AG09309 (cell line): ENCODE measurements around the gene UQCC5.

Source experiments
- DNase-seq: peaks from one replicate; pipeline ENCODE4 v3.0.0-alpha.2; 2010; ENCODE audit warnings: low read depth
- H3K4me3 ChIP-seq: 2 replicates; pipeline ENCODE4 v1.5.1; 2011; ENCODE audit warnings: mild to moderate bottlenecking, low read depth, low read length, moderate library complexity; ENCODE audit not compliant: control insufficient read depth
- TF ChIP-seq, protein P1 (sequence below): IDR thresholded peaks from 2 replicates; pipeline ENCODE4 v1.5.1; 2011; ENCODE audit warnings: mild to moderate bottlenecking, low read depth, low read length, inconsistent platforms; ENCODE audit not compliant: insufficient read depth, control insufficient read depth; ENCODE audit errors: missing control alignments

UQCC5 gene

DNA sequence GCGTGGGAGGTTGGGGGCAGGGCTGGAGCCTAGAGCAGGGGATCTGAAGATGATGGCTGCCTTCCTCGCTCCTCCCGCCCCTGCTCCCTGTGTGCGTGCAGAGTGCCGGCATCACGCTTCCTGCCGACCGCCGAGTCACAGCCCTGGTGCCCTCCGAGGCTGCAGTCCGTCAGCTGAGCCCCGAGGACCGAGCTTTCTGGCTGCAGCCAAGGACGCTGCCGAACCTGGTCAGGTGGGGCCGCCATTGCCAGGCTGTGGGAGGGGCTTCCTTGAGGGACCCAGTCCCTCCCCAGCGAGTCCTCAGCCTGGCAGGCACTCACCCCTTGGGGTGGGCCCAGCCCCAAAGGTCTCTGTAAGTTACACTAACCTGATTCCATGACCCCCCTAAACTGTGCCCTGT is 23.7 kb upstream of the UQCC5 start:
- DNase-seq, result no peak
- H3K4me3 ChIP-seq, result no peak overlapping the region
- TF ChIP-seq, protein P1, sequence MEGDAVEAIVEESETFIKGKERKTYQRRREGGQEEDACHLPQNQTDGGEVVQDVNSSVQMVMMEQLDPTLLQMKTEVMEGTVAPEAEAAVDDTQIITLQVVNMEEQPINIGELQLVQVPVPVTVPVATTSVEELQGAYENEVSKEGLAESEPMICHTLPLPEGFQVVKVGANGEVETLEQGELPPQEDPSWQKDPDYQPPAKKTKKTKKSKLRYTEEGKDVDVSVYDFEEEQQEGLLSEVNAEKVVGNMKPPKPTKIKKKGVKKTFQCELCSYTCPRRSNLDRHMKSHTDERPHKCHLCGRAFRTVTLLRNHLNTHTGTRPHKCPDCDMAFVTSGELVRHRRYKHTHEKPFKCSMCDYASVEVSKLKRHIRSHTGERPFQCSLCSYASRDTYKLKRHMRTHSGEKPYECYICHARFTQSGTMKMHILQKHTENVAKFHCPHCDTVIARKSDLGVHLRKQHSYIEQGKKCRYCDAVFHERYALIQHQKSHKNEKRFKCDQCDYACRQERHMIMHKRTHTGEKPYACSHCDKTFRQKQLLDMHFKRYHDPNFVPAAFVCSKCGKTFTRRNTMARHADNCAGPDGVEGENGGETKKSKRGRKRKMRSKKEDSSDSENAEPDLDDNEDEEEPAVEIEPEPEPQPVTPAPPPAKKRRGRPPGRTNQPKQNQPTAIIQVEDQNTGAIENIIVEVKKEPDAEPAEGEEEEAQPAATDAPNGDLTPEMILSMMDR, result no peak

DNA sequence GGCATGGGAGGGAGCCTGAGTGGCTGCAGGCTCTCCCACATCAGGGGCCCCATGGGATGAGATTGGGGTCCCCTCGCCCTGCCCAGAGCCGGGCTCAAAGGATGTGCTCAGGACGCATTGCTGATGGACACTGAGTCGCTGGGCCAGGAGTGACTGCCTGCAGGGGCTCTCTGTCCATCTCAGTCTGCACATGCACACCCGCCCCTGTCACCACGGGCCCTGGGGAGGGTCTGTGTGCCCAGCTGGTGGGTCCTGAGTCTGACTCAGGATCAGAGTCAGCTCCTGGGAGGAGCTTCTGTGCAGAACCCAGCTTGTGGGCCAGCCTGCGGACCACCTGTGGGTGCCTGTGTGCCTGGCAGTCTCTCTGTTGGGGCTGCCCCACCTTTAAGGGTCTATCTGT is 23.1 kb upstream of the UQCC5 start:
- TF ChIP-seq, protein P1, result no peak
- no peak for DNase-seq
- no peak overlapping the region for H3K4me3 ChIP-seq

DNA sequence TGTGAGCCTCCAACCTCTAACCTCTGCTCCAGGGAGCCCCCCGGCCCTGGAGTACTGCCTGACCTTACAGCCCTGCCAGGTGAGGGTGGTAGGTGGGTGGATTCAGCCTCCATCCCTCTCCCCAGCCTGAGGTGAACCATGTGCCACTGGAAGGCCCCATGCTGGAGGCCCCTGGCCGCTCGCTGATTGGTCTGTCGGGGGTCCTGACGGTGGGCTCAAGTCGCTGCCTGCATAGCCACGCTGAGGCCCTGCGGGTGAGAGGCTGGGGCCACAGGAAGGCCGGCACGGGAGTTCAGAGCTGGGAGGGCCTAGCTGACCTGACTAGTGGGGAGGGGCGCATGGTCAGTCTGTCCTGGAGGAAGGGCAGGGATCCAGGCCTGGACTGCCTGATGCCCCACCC is 21.8 kb upstream of the UQCC5 start:
- TF ChIP-seq, protein P1, result no peak
- no peak overlapping the region for H3K4me3 ChIP-seq
- DNase-seq, result no peak

DNA sequence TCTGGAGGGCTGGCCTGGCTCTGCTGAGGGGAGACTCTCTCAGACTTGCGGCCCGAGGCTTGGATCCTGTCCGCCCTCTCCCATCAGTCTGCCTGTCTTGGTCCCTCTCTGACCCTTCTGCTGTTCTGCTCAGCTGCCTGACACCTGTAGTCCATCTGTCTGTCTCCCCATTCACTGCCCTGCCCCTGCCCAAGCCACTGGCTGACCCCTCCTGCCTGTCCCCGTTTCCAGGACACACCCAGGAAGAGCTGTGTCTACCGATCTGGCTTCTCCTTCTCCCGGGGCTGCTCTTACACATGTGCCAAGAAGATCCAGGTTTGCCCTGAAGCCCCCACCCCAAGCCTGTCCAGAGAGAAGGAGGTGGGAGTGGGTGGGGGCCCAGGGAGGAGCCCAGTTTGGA is 21.2 kb upstream of the UQCC5 start:
- no peak overlapping the region for H3K4me3 ChIP-seq
- TF ChIP-seq, protein P1, result no peak
- DNase-seq, result no peak

DNA sequence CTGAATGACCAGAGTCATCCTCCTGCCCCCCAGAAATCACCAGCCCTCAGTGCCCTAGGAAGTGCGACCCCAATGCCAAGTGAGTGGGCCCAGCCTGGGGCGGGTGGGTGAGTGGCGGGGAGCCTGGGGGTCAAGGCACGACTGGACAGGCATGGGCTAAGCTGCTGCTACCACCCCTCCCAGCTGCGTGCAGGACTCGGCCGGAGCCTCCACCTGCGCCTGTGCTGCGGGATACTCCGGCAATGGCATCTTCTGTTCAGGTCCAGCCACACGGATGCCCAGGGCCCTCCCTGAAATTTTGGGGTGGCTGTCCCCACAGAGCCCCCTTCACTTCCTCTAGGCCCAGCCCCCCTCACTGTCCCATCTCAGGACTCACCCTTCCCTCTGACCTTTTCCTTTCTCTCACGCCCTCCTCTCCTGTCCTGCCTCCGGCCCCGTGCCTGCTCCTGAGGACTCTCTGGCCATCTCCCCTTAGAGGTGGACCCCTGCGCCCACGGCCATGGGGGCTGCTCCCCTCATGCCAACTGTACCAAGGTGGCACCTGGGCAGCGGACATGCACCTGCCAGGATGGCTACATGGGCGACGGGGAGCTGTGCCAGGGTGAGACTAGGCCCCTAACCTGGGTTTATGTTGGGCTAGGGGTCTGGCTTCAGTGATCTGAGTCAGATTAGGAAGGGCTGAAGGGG is 19.8 kb upstream of the UQCC5 start:
- no peak overlapping the region for H3K4me3 ChIP-seq
- DNase-seq, result no peak
- TF ChIP-seq, protein P1, result no peak

DNA sequence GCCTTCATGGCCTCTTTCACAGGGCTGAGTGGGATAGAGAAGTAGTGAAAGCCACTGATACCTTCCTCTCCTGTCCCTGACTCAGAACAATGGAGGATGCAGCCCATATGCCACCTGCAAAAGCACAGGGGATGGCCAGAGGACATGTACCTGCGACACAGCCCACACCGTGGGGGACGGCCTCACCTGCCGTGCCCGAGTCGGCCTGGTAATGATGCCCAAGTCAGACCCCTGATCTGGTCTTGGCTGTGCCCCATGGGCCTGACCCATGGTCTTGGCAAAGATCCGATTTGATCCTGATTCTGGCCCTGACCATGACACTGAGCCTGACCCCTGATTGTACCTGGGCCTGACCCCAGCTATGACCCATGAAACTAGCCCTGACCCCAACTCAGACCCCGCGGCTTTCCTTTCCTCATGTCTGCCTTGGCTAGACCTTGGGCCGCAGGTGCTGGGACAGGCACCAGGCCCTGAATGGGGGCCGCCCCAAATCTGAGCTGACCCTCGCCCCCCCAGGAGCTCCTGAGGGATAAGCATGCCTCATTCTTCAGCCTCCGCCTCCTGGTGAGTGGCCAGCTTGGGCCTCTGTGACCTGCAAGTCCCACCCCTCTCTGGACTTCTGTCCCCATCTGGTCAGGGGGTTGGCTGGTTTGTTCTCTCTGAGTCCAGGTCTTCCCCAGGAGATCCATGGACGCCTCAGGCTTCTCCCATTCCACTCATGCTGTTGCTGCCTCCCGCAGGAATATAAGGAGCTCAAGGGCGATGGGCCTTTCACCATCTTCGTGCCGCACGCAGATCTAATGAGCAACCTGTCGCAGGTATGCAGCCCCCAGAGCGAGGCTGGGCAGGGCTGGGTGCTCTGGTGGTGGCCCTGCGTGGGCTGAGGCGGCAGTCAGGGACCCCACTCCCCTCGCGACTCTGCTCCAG is 18.3 kb upstream of the UQCC5 start:
- DNase-seq, result no peak
- H3K4me3 ChIP-seq, result no peak overlapping the region
- TF ChIP-seq, protein P1, result no peak
